HCT116 (cell line): ENCODE data around the gene RPLP1. TPM values are rescaled to one million over a fixed set of nuclear protein-coding genes. Genes with fewer than 3 reads are reported as not detected.

Experiments used
- ATAC-seq: fragments of 200-7000 bp; cut with Tn5 transposase; 2 replicates; pipeline ENCODE4 v1.9.1; 2020; ENCODE audit warnings: mild to moderate bottlenecking, moderate library complexity
- BruUV-seq: library from RNA; stranded (reverse); fragments of 400-500 nt; replicated peaks from 2 replicates; lab custom pipeline; 2021; lab: Mats Ljungman, UMichigan
- CTCF ChIA-PET: fragments of 300-600 bp; sonication (Branson Sonifier 250); formaldehyde crosslinking; loops from one replicate; lab custom pipeline; 2021; ENCODE audit warnings: antibody characterized with exemption; lab: Charles Lee
- POLR2A ChIA-PET: fragments of 300-600, 350-600 bp; sonication (Branson Sonifier 250); formaldehyde crosslinking; loops from one replicate; lab custom pipeline; 2021; ENCODE audit warnings: antibody characterized with exemption; lab: Charles Lee
- RAD21 ChIA-PET, 2 experiments: fragments of 300-600 bp; sonication (Branson Sonifier 250); formaldehyde crosslinking; loops; one replicate each; lab custom pipeline; 2023; ENCODE audit warnings: low total read pairs in 2 of 2; ENCODE audit not compliant: uncharacterized antibody in 2 of 2, unreplicated experiment in 2 of 2, low non-redundant PET in 1 of 2; lab: Charles Lee
- DNase-seq: peaks from one replicate; pipeline ENCODE4 v3.0.0-alpha.2; 2010; ENCODE audit warnings: low read depth, low spot score
- H2AFZ ChIP-seq: fragments of 200-600 bp; shearing (Covaris generic), sonication (generic); 2 replicates; pipeline ENCODE4 v1.6.1; 2017; ENCODE audit warnings: low read depth, mixed run types, mixed read lengths, antibody characterized with exemption, low read length; ENCODE audit not compliant: poor library complexity, severe bottlenecking
- H3K27ac ChIP-seq: 2 replicates; pipeline ENCODE4 v1.5.1; 2012; ENCODE audit warnings: low read depth, low read length
- H3K27me3 ChIP-seq: fragments of 200-600 bp; sonication (generic); 2 replicates; pipeline ENCODE4 v1.6.1; 2016; ENCODE audit warnings: mixed run types, low read length, mixed read lengths; ENCODE audit not compliant: insufficient read depth
- H3K36me3 ChIP-seq, 2 experiments: fragments of 200-500 bp in 1 of 2; fragments of 200-600 bp in 1 of 2; sonication (Bioruptor generic) in 1 of 2; sonication (generic) in 1 of 2; 2 replicates each; pipeline versions ENCODE4 v1.5.1 to v1.6.1; 2014 to 2016; ENCODE audit warnings: low read length in 2 of 2, inconsistent platforms in 1 of 2, mixed read lengths in 1 of 2, mixed run types in 1 of 2; ENCODE audit not compliant: insufficient read depth in 2 of 2, control insufficient read depth in 1 of 2
- H3K4me1 ChIP-seq, 2 experiments: fragments of 200-600 bp in 1 of 2; sonication (generic) in 1 of 2; 2 replicates each; pipeline versions ENCODE4 v1.5.1 to v1.6.1; 2012 to 2017; ENCODE audit warnings: low read length in 2 of 2, inconsistent platforms in 1 of 2, mild to moderate bottlenecking in 1 of 2, mixed read lengths in 1 of 2, mixed run types in 1 of 2, moderate library complexity in 1 of 2; ENCODE audit not compliant: insufficient read depth in 2 of 2, control insufficient read depth in 1 of 2
- H3K4me2 ChIP-seq: fragments of 200-600 bp; sonication (generic); 2 replicates; pipeline ENCODE4 v1.6.1; 2017; ENCODE audit warnings: mixed run types, low read length, mixed read lengths
- H3K4me3 ChIP-seq, 2 experiments: fragments of 200-600 bp in 1 of 2; sonication (generic) in 1 of 2; replicated peaks in 1 of 2; 2 replicates each; pipeline ENCODE4 v1.5.1; 2011 to 2016; ENCODE audit warnings: low read length in 2 of 2, control low read depth in 1 of 2, low read depth in 1 of 2, mild to moderate bottlenecking in 1 of 2, mixed read lengths in 1 of 2, mixed run types in 1 of 2
- H3K79me2 ChIP-seq: fragments of 200-600 bp; sonication (generic); 2 replicates; pipeline ENCODE4 v1.6.1; 2017; ENCODE audit warnings: mild to moderate bottlenecking, mixed run types, low read length, moderate library complexity, mixed read lengths; ENCODE audit not compliant: insufficient read depth
- H3K9ac ChIP-seq: fragments of 200-600 bp; sonication (generic); 2 replicates; pipeline ENCODE4 v1.6.1; 2016; ENCODE audit warnings: low read length, mixed read lengths
- H3K9me2 ChIP-seq: fragments of 200-600 bp; sonication (generic), shearing (Covaris generic); 2 replicates; pipeline ENCODE4 v1.6.1; 2017; ENCODE audit warnings: mixed run types, mild to moderate bottlenecking, moderate library complexity; ENCODE audit not compliant: insufficient read depth
- H3K9me3 ChIP-seq, 2 experiments: fragments of 200-500 bp in 1 of 2; fragments of 200-600 bp in 1 of 2; sonication (Bioruptor generic) in 1 of 2; sonication (generic) in 1 of 2; 2 replicates each; pipeline ENCODE4 v1.6.1; 2014 to 2017; ENCODE audit warnings: low read length in 2 of 2, mixed read lengths in 2 of 2, inconsistent platforms in 1 of 2, low read depth in 1 of 2, mild to moderate bottlenecking in 1 of 2, mixed run types in 1 of 2, moderate library complexity in 1 of 2; ENCODE audit not compliant: control insufficient read depth in 1 of 2, insufficient read depth in 1 of 2
- H4K20me1 ChIP-seq: fragments of 200-600 bp; sonication (generic), shearing (Covaris generic); 2 replicates; pipeline ENCODE4 v1.6.1; 2017; ENCODE audit warnings: mixed run types, mild to moderate bottlenecking, moderate library complexity; ENCODE audit not compliant: insufficient read depth
- ATF3 ChIP-seq: IDR thresholded peaks from 2 replicates; pipeline ENCODE4 v1.6.1; 2012
- CTCF ChIP-seq, 3 experiments: fragments of 200-600 bp in 1 of 3; sonication (generic) in 1 of 3; IDR thresholded peaks in 2 of 3; conservative IDR thresholded peaks in 1 of 3; 2 replicates each; pipeline ENCODE4 v1.5.1; 2012 to 2017; ENCODE audit warnings: low read depth in 2 of 3, low read length in 2 of 3, antibody characterized with exemption in 1 of 3, borderline replicate concordance in 1 of 3, control low read depth in 1 of 3, mild to moderate bottlenecking in 1 of 3, mixed read lengths in 1 of 3, mixed run types in 1 of 3, moderate library complexity in 1 of 3; ENCODE audit not compliant: insufficient read depth in 1 of 3
- EGR1 ChIP-seq: IDR thresholded peaks from 2 replicates; pipeline ENCODE4 v1.6.1; 2012; ENCODE audit warnings: low read depth
- EZH2 ChIP-seq: fragments of 200-600 bp; sonication (generic); IDR thresholded peaks from 2 replicates; pipeline ENCODE4 v1.6.1; 2017; ENCODE audit warnings: antibody characterized with exemption, mixed run types
- JUND ChIP-seq: IDR thresholded peaks from 2 replicates; pipeline ENCODE4 v1.6.1; 2012
- POLR2A ChIP-seq: IDR thresholded peaks from 2 replicates; pipeline ENCODE4 v1.7.0; 2011; ENCODE audit warnings: borderline replicate concordance; ENCODE audit not compliant: insufficient read depth, insufficient read length; ENCODE audit errors: extremely low read depth
- REST ChIP-seq: IDR thresholded peaks from 2 replicates; pipeline ENCODE4 v1.6.1; 2012; ENCODE audit warnings: low read depth
- SIN3A ChIP-seq: IDR thresholded peaks from 2 replicates; pipeline ENCODE4 v1.6.1; 2012; ENCODE audit warnings: low read depth
- SRF ChIP-seq: IDR thresholded peaks from 2 replicates; pipeline ENCODE4 v1.6.1; 2012; ENCODE audit warnings: low read depth
- YY1 ChIP-seq: IDR thresholded peaks from 2 replicates; pipeline ENCODE4 v1.6.1; 2011; ENCODE audit warnings: low read length, low read depth, moderate library complexity, mild to moderate bottlenecking; ENCODE audit not compliant: insufficient replicate concordance; ENCODE audit errors: extremely low read depth
- ZBTB33 ChIP-seq: IDR thresholded peaks from 2 replicates; pipeline ENCODE4 v1.6.1; 2011; ENCODE audit warnings: mild to moderate bottlenecking, low read length, moderate library complexity; ENCODE audit not compliant: insufficient replicate concordance; ENCODE audit errors: extremely low read depth
- ZFX ChIP-seq: fragments of 450-650 bp; IDR thresholded peaks from 2 replicates; pipeline ENCODE4 v1.6.1; 2017
- ZNF274 ChIP-seq: fragments of 200-500 bp; sonication (Bioruptor generic); IDR thresholded peaks from 2 replicates; pipeline ENCODE4 v1.6.1; 2014; ENCODE audit warnings: mild to moderate bottlenecking, low read depth, low read length, inconsistent platforms
- intact Hi-C: fragments of 100-400 bp; cut with micrococcal nuclease; formaldehyde crosslinking; loops from 2 replicates; pipeline ENCODE4 v1.10.0; 2022
- total RNA-seq: library from RNA; stranded (reverse); gene quantifications from one replicate; pipeline ENCODE4 v1.2.1, GENCODE V29; 2021; ENCODE audit not compliant: unreplicated experiment

Gene RPLP1
- total RNA-seq, 1 experiment from 2014 or later = 3,138 TPM

GRCh38 chr15:69493406-69493805 is 40.8 kb downstream of the RPLP1 start:
- H3K27me3 ChIP-seq = no peaks in the 10 kb centered on the region
- BruUV-seq = no TSS peak
- H3K9me2 ChIP-seq = no peaks in the 10 kb centered on the region
- CTCF ChIA-PET = interaction anchor here (0.9 to 1.2 kb wide), 2 partner anchors 15 to 31 kb away, joined by 3 to 5 read pairs; no protein-coding TSS in a partner anchor
- H3K79me2 ChIP-seq = no peaks in the 10 kb centered on the region
- RAD21 ChIA-PET = no interaction called here
- no peaks in the 10 kb centered on the region for H3K9me3 ChIP-seq
- no peak for ATAC-seq
- no peak overlapping the region for H3K9ac ChIP-seq
- H3K27ac ChIP-seq = no peak overlapping the region
- H4K20me1 ChIP-seq = no peaks in the 10 kb centered on the region
- POLR2A ChIA-PET = interaction anchor here (1.3 kb wide), 1 partner anchor 18 kb away, joined by 3 read pairs; no protein-coding TSS in a partner anchor
- H2AFZ ChIP-seq = no peak overlapping the region
- DNase-seq = no peak
- no peaks in the 10 kb centered on the region for H3K36me3 ChIP-seq
- H3K4me2 ChIP-seq = no peak overlapping the region
- H3K4me3 ChIP-seq = no peak overlapping the region
- TF ChIP-seq YY1 (no peak), ATF3 (no peak), SRF (no peak), EZH2 (no peak), JUND (no peak), REST (no peak), CTCF (IDR thresholded peaks at IDR 0.05 in 2 of 3, conservative IDR thresholded peaks at IDR 0.05 in 1 of 3; ENCODE audit: borderline replicate concordance in 1 of 3, insufficient read depth in 1 of 3, low read depth in 2 of 3, low read length in 2 of 3) (no peak), ZNF274 (no peak), EGR1 (no peak), SIN3A (no peak), ZFX (no peak), ZBTB33 (no peak), POLR2A (no peak)
- TF ChIP-seq, all 23 proteins: peak for 0
- intact Hi-C loops = no loop called here
- H3K4me1 ChIP-seq = no peaks in the 10 kb centered on the region
